Measurements from ENCODE around the gene MRPL32. TPM values are rescaled to one million over a fixed set of nuclear protein-coding genes. Genes with fewer than 3 reads are reported as not detected.

The MRPL32 gene
- total RNA-seq, 2 experiments from 2014 or later, result 59.7 to 61.8 TPM

- no peak for DNase-seq (ENCODE audit: low spot score)
- Histone ChIP-seq H4K20me1 (ENCODE audit: insufficient read depth, low read length) (no peaks in the 10 kb centered on the region), H3K9me3 (ENCODE audit: low read length) (no peaks in the 10 kb centered on the region), H3K4me3 (ENCODE audit: low read depth, low read length, poor library complexity, severe bottlenecking) (no peak overlapping the region), H3K36me3 (ENCODE audit: insufficient read depth, low read length) (no peaks in the 10 kb centered on the region), H3K9me2 (ENCODE audit: insufficient read depth, low read length) (no peaks in the 10 kb centered on the region), H3K79me2 (ENCODE audit: insufficient read depth, low read depth, low read length) (no peaks in the 10 kb centered on the region), H3K4me1 (ENCODE audit: insufficient read depth, low read length, poor library complexity, severe bottlenecking) (peaks cover 23% of the 10 kb centered on the region), H3K27ac (ENCODE audit: low read depth, low read length, poor library complexity, severe bottlenecking) (peak overlapping the region; percentile 28), H2AFZ (ENCODE audit: low read length) (peak overlapping the region; percentile 90; the same call in 1 of the 2 replicates), H3K4me2 (ENCODE audit: low read length) (peak overlapping the region; percentile 58; the same call in 1 of the 2 replicates)
- intact Hi-C loops (cut with micrococcal nuclease; ENCODE audit: unreplicated experiment), result no loop called here
- no peak for TF ChIP-seq EZH2phosphoT487 (IDR thresholded peaks at IDR 0.05; ENCODE audit: borderline replicate concordance, low read depth, low read length)
- TF ChIP-seq, protein P1, sequence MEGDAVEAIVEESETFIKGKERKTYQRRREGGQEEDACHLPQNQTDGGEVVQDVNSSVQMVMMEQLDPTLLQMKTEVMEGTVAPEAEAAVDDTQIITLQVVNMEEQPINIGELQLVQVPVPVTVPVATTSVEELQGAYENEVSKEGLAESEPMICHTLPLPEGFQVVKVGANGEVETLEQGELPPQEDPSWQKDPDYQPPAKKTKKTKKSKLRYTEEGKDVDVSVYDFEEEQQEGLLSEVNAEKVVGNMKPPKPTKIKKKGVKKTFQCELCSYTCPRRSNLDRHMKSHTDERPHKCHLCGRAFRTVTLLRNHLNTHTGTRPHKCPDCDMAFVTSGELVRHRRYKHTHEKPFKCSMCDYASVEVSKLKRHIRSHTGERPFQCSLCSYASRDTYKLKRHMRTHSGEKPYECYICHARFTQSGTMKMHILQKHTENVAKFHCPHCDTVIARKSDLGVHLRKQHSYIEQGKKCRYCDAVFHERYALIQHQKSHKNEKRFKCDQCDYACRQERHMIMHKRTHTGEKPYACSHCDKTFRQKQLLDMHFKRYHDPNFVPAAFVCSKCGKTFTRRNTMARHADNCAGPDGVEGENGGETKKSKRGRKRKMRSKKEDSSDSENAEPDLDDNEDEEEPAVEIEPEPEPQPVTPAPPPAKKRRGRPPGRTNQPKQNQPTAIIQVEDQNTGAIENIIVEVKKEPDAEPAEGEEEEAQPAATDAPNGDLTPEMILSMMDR (conservative IDR thresholded peaks at IDR 0.05; ENCODE audit: low read length), result no peak
- POLR2A ChIA-PET, result interaction anchor here (1.5 kb wide), 1 partner anchor 15 kb away, joined by 6 read pairs; no protein-coding TSS in a partner anchor
- CTCF ChIA-PET (ENCODE audit: unreplicated experiment), result no interaction called here
- BruUV-seq (replicated peaks), result no TSS peak
Observed at GRCh38 chr7:42946627-42946950, 14.4 kb downstream of the MRPL32 start.

DNA sequence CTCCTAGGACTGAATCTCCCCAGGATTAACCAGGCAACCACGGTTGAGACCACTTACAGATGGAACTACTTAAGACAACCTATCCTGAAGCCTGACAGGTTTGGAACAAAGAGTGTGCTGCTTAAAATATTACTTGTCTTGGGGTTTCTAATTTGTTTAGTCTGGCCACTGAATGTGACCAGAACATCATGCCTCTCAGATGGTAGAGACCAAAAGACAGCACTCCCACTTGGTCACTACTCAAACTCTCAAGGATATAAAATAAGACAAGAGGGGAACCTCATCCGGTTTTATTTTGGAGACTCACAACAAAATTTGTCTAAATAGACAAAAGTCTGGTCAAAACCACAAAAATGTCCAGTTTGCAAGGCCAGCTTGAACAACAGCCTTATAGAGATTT lies 15.3 kb downstream of the MRPL32 start:
- no peak overlapping the region for H3K4me2 ChIP-seq (ENCODE audit: low read length)
- H3K4me3 ChIP-seq (ENCODE audit: low read depth, low read length, poor library complexity, severe bottlenecking), result no peak overlapping the region
- DNase-seq (ENCODE audit: low spot score), result no peak
- no peak overlapping the region for H2AFZ ChIP-seq (ENCODE audit: low read length)
- POLR2A ChIA-PET, result no interaction called here
- TF ChIP-seq, protein P1 (conservative IDR thresholded peaks at IDR 0.05; ENCODE audit: low read length), result no peak
- no peak for TF ChIP-seq EZH2phosphoT487 (IDR thresholded peaks at IDR 0.05; ENCODE audit: borderline replicate concordance, low read depth, low read length)
- no peaks in the 10 kb centered on the region for H3K9me3 ChIP-seq (ENCODE audit: low read length)
- no peaks in the 10 kb centered on the region for H3K36me3 ChIP-seq (ENCODE audit: insufficient read depth, low read length)
- no peaks in the 10 kb centered on the region for H3K79me2 ChIP-seq (ENCODE audit: insufficient read depth, low read depth, low read length)
- intact Hi-C loops (cut with micrococcal nuclease; ENCODE audit: unreplicated experiment), result no loop called here
- H3K9me2 ChIP-seq (ENCODE audit: insufficient read depth, low read length), result no peaks in the 10 kb centered on the region
- CTCF ChIA-PET (ENCODE audit: unreplicated experiment), result no interaction called here
- BruUV-seq (replicated peaks), result no TSS peak
- peaks cover 20% of the 10 kb centered on the region for H3K4me1 ChIP-seq (ENCODE audit: insufficient read depth, low read length, poor library complexity, severe bottlenecking)
- no peaks in the 10 kb centered on the region for H4K20me1 ChIP-seq (ENCODE audit: insufficient read depth, low read length)
- H3K27ac ChIP-seq (ENCODE audit: low read depth, low read length, poor library complexity, severe bottlenecking), result no peak overlapping the region

DNA sequence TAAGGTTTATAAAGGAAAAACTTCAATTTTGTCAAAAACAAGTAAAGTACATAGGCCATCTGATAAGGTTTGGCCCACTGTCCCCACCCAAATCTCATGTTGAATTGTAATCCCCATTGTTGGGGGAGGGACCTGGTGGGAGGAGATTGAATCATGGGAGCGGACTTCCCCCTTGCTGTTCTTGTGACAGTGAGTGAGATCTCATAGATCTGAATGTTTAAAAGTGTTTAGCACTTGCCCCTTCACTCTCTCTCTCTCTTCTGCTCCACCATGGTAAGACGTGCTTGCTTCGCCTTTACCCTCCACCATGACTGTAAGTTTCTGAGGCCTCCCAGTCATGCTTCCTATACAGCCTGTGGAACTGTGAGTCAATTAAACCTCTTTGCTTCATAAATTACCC lies 18.2 kb downstream of the MRPL32 start:
- Histone ChIP-seq H3K36me3 (ENCODE audit: insufficient read depth, low read length) (no peaks in the 10 kb centered on the region), H3K9me2 (ENCODE audit: insufficient read depth, low read length) (no peaks in the 10 kb centered on the region), H4K20me1 (ENCODE audit: insufficient read depth, low read length) (no peaks in the 10 kb centered on the region), H3K4me2 (ENCODE audit: low read length) (no peak overlapping the region), H3K4me1 (ENCODE audit: insufficient read depth, low read length, poor library complexity, severe bottlenecking) (peaks cover 11% of the 10 kb centered on the region), H3K4me3 (ENCODE audit: low read depth, low read length, poor library complexity, severe bottlenecking) (no peak overlapping the region), H3K79me2 (ENCODE audit: insufficient read depth, low read depth, low read length) (no peaks in the 10 kb centered on the region), H3K9me3 (ENCODE audit: low read length) (0 out of 2 replicates have a peak, but pooled peaks cover 1% of the 10 kb centered on the region), H3K27ac (ENCODE audit: low read depth, low read length, poor library complexity, severe bottlenecking) (no peak overlapping the region), H2AFZ (ENCODE audit: low read length) (no peak overlapping the region)
- intact Hi-C loops (cut with micrococcal nuclease; ENCODE audit: unreplicated experiment), result no loop called here
- no TSS peak for BruUV-seq (replicated peaks)
- ChIA-PET CTCF (ENCODE audit: unreplicated experiment) (no interaction called here), POLR2A (interaction anchor here (0.6 to 1.2 kb wide), 4 partner anchors 9 to 884 kb away, joined by 3 to 4 read pairs (median 3); no protein-coding TSS in a partner anchor)
- DNase-seq (ENCODE audit: low spot score), result no peak
- TF ChIP-seq, protein P1 (conservative IDR thresholded peaks at IDR 0.05; ENCODE audit: low read length), result no peak
- no peak for TF ChIP-seq EZH2phosphoT487 (IDR thresholded peaks at IDR 0.05; ENCODE audit: borderline replicate concordance, low read depth, low read length)
